CD4-positive, alpha-beta T cell treated with Interleukin-1 beta for 1 hour (primary cell): ENCODE data around the gene TTLL5.
"Not testable (repeated sequence)": the region's sequence is repeated elsewhere in the genome, so short reads cannot be mapped to it uniquely, and the experiment has no call there.

Experiments used
- DNase-seq, 2 donors: peaks; one replicate each; pipeline ENCODE4 v3.0.0-alpha.2; 2020 to 2022

The TTLL5 gene

GRCh38 chr14:75925141-75925840, 264.2 kb downstream of the TTLL5 start:
- not testable (repeated sequence) for DNase-seq

- DNase-seq: no peak
These were observed 265.5 kb downstream of the TTLL5 start for GRCh38 chr14:75926431-75927115.

DNA sequence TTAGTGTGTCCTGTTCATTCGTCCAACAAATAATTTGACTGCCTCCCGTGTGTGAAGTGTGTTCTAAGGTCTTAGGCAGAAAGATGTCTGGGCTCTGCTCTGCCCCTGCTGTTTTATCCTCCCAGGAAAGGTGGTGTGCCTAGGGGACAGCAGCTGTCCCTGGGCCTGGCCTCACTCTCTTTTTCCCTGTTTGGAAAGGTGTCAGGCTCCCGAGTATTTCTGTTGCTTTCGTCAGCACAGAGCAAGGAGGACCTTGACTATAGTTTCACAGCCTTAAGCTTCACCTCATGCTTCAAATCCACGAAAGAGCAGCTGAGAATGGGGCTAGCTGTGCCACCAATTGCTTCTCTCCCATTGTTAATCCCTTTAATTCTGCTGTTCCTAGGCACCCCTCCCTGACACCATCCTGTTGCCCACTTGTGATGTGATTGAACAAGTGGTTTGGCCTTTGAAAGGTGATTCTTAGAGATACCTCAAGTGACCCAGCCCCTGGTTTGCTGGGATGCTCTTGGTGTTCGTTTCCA, 266.6 kb downstream of the TTLL5 start:
- DNase-seq: no peak

DNA sequence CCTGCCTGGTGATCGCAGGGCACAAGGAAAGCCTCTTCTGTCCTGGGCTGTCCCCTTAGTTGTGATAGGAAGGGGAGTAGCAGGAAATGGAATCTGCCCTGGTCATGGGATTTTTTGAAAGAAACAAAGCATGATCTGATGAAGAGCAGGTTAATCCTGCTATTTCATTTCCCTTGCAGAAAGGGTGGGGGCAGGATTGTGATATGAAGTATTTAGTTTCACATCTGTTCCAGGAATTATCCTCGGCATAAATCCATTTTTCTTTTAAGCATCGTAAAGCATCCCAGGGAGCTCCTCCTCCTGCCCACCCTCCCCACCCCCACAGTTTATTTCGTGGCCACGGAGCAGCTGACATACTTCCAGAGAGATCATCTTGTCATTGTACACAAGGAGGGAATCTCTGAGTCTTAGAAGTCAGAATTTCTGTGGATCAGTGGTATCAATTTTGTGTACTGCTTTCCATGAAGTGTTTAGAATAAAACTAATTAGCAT, 267.7 kb downstream of the TTLL5 start:
- no peak for DNase-seq

- no peak for DNase-seq
These were observed 272.8 kb downstream of the TTLL5 start for GRCh38 chr14:75933712-75934296.

GRCh38 chr14:75934998-75935628, 274.1 kb downstream of the TTLL5 start:
- no peak for DNase-seq

GRCh38 chr14:75939200-75939599, 278.2 kb downstream of the TTLL5 start:
- no peak for DNase-seq

- no peak for DNase-seq
These were observed 280.0 kb downstream of the TTLL5 start for GRCh38 chr14:75941030-75941429.

DNA sequence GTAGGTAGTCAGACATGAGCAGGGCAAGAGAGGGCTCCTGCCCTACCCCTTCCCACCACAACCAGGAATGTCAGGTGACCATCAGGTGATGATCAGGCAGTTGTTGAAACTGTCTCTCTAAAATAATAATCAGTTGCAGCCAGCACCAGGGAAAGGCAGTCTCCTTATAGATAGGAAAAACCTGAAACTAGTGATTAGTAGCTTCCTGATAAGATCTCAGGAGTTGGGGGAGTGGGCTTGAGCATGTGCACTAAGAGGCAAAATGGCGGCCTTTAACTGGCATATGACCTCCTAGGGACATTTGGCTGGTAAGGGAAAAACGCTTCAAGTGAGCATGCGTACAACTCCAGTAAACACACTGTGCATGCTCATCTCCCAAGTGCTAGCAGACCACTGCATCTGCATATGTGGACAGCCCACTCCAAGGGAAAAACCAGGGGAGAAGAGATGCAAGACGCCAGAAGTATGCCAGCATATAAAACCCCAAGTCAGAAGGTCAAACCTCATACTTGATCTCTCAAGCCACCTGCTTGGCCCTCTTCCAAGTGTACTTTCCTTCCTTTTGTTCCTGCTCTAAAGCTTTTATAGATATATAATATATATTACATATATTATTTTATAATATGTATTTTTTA, 283.7 kb downstream of the TTLL5 start:
- no peak for DNase-seq

DNA sequence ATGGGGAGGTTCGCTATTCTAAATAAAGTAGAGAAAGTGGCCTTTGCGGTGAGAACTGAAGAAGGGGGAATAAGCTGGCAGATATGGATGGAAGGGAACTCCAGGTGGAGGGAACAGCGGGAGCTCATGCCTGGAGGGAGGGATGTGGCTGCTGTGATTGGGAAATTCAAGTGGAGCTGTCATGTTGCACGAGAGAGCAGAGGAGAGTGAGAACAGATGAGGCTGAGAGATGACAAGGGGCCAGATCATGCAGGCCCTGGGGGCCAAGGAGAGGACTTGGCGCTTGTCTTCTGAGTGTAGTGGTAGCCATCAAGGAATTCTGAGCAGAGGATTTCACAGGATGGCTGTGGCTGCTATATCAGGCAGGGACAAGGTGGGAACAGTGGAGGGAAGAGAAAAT, 285.7 kb downstream of the TTLL5 start:
- no peak for DNase-seq

GRCh38 chr14:75952489-75952888, 291.4 kb downstream of the TTLL5 start:
- DNase-seq: no peak

- DNase-seq: no peak
These were observed 298.0 kb downstream of the TTLL5 start for GRCh38 chr14:75959031-75959430.

GRCh38 chr14:75960231-75960630, 299.2 kb downstream of the TTLL5 start:
- DNase-seq: no peak

- DNase-seq: no peak
These were observed 300.6 kb downstream of the TTLL5 start for GRCh38 chr14:75961662-75962061.

DNA sequence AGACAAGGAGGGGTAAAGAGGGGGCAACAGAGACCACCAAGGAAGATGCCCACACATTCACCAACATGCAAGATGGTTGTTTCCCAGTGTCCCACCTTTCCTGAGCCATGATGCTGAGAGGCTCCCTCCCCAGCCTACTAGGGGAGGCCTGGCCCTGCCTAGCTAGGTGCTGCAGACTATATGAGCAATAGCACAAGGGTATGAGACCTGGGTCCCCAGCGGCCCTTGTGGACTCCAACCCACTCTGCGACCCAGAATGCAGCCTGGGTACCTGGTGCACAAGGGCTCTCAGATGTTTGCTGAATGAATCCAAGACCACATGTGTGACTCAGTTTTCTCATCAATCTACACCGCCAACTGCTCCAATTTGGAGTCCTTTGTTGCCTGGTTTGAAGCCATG, 306.8 kb downstream of the TTLL5 start:
- DNase-seq: no peak

- no peak for DNase-seq
These were observed 307.4 kb downstream of the TTLL5 start for GRCh38 chr14:75968456-75968855.

GRCh38 chr14:75969126-75969525, 308.1 kb downstream of the TTLL5 start:
- DNase-seq: no peak

DNA sequence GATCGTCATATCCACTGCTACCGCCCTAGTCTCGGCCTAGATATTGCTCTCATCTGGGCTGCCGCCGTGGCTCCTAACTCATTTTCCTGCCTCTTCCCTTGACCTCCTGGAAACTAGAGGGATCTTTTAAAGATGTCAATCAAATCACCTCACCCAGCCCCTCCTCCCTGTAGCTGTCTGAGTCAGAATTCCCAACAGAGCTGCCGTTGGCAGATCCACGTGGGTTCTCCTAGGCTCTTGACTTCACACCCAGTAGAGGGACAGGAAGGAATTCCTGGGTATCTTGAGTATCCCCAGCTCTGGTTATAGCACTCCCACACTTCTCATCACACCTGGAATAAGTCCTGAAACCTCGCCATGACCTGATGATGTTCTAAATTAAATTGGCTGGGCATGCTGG, 308.8 kb downstream of the TTLL5 start:
- DNase-seq: no peak

DNA sequence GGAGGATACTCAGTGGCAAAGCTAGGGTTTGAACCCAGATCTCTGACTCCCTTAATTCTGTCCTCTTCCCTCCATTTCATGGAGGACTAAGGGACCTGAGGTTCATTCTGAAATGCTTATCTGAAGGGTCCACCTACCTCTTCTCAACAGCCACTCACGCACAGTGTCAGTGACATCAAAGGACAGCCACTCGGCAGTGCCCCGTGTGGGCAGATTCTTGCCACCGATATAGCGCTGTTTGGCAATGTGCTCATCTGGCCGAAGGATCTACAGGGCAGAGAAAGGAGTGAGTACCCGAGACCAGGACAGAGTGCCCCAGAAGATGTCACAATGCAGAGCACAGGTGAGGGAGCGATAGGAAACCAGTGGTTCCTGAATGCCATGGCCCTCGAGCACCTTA, 309.9 kb downstream of the TTLL5 start:
- no peak for DNase-seq

GRCh38 chr14:75971509-75971908, 310.5 kb downstream of the TTLL5 start:
- DNase-seq: no peak

DNA sequence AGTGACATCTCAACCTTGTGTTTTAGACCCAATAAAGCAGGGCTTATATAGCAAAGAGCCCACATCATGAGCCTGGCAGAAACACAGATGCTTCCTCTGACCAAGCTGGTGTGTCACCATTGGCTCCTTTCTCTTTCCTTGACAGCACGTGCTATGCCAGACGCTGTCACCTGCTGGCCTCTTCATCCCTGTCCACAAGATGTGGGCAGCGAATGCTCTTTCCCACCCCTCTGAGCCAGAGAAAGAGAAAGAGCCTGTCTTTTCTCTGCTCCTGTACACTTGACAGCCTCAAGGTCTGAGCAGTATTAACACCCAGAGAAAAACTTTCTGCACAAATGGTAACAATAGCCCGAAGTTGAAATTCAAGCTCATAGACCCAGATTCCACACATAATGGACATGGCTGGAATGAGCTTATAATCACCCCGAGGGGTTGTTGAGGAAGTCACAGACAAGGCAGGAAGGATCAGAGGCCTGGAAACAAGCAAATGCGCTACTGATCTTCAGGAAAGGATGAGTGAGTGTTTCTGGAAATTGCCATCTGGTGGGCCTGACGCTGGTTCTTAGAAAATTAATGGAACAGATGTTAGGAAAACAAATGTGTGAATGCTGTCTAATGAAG, 311.9 kb downstream of the TTLL5 start:
- no peak for DNase-seq

- no peak for DNase-seq
These were observed 316.0 kb downstream of the TTLL5 start for GRCh38 chr14:75976826-75977581.
